ENCODE measurements around the gene TMEFF2.
"Not testable (repeated sequence)": the region's sequence is repeated elsewhere in the genome, so short reads cannot be mapped to it uniquely, and the experiment has no call there.

The TMEFF2 gene

DNA sequence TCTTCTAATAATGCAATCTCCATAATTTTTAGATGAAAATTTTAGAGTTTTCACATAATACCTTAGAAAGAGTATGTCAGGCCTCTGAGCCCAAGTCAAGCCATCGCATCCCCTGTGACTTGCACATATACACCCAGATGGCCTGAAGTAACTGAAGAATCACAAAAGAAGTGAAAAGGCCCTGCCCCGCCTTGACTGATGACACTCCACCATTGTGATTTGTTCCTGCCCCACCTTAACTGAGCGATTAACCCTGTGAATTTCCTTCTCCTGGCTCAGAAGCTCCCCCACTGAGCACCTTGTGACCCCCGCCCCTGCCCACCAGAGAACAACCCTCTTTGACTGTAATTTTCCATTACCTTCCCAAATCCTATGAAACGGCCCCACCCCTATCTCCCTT is 64.4 kb downstream of the TMEFF2 start:
- DNase-seq (ENCODE audit: low read depth, low spot score) = not testable (repeated sequence)

DNA sequence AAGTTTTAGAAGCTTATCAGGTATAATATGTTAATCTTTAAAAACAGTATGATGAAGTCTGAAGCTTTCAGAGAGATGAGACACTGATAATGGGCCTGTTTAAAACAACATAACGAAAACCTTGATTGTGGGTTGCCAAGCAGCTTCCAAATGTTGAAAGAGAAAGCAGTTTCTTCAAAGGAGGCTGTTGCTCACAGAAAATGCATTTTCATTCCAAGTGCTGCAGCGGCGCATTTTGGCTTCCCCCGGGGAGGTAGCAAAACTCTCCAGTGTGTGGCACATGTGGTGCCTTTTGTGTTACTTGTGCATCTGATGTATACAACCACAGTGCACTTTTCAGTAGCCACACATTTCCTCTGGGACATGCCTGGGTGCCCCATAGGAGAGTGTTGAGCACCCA is 66.1 kb downstream of the TMEFF2 start:
- no peak for DNase-seq (ENCODE audit: low read depth, low spot score)

DNA sequence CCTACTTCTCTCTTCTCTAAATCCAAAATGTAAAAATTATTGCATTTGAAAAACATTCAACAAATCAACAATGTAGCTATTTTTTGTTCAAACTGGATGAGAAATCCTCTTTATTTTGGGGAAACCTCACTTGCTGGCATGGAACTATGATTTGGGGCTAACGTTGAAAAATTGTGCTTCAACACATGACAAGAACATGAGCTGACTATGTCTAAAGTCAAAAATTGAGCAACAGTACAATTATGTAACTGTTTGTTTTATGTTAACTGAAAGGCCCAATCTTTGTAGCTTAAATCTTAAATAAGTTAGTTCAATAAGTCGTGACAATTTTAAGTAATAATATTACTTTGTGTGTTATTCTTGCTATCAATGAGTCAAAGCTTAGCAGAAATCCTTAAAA is 67.3 kb downstream of the TMEFF2 start:
- no peak for DNase-seq (ENCODE audit: low read depth, low spot score)

DNA sequence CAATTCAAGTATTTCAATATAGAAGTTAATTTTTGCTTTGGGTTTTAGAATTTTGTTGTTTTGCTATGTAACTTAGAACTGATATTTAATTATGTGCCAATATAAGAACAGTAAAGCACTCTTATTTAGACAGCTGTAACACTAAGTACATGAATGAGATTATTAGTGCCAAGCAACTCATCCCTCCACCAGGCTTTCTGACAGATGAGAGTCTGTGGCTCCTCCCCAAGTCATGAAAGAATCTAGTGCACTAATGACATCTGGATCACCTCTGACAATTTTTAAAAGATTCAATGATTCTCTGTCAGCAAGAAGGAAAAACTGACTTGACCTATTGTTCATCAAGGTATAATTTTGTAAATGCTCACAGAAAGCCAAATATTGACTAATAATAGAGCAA is 67.8 kb downstream of the TMEFF2 start:
- DNase-seq (ENCODE audit: low read depth, low spot score) = no peak

DNA sequence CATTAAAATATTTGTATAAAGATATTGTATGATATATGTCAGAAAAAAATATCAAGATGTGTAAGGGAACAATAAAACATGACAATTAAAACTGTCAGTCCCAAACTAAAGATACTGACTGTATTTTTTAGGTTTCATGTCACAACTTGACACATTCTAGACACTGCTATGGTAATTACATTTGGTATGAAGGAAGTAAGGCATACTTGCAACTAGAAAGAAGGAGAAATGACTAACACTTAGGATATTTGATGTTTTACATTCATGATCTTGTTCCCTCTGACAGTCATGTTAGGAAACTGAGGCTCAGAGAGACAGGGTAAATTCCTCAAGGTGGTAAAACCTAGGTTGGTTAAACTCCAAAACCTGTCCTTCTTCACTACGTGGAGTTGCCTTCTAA is 68.3 kb downstream of the TMEFF2 start:
- no peak for DNase-seq (ENCODE audit: low read depth, low spot score)

DNA sequence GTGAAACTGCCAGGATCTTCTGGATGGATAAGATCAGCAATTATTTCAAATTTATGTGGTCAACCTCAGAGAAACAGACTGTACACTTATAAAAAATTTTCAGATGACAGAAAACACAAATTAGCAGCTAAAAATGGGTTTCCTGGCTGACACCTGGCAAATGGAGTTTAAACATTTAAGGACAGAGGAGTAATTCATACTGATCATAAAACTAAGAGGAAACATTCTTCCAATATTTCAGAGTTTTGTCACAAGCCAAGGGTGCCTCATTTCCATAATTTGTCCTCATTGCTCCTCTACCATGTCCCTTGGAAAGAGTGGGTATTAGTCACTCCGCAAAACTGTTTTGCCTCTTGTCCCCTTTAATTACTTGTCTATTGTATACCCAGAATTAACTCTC is 70.2 kb downstream of the TMEFF2 start:
- no peak for DNase-seq (ENCODE audit: low read depth, low spot score)

DNA sequence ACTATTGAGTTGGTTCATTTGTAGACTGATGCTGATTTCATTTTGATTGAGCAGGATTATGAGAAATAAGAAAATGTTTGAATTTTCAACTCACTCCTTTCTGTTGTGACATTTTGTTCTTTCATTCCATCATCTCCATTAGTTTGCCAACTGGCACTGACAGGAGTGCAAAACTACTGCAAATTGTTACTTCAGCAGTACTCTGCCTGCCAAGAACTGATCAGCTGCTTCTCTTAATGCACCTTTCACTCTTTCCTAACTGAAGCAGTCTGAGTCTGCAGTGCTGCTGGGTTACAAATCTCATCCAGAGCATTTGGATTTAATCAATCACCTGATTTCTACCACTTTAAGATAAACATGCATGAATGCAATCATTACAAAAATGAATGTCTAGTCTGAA is 70.9 kb downstream of the TMEFF2 start:
- no peak for DNase-seq (ENCODE audit: low read depth, low spot score)

DNA sequence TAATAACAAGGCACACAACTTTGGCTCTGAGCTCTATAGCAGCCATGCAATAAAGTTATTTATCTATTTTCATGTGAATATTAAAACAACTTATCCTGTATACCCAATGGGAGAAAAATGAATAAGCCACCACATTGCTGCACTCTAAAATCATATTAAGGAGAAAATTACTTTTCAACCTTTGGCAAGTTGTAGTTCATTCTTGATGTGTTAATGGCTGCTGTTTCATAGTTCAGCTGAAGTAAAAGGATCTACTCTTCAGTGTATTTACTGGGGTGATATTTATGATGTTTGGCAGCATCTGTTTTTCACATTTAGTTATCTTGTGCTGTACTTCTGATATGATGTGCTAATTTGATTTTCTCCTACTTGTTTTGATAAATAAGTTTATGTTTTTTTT is 71.8 kb downstream of the TMEFF2 start:
- DNase-seq (ENCODE audit: low read depth, low spot score) = no peak

DNA sequence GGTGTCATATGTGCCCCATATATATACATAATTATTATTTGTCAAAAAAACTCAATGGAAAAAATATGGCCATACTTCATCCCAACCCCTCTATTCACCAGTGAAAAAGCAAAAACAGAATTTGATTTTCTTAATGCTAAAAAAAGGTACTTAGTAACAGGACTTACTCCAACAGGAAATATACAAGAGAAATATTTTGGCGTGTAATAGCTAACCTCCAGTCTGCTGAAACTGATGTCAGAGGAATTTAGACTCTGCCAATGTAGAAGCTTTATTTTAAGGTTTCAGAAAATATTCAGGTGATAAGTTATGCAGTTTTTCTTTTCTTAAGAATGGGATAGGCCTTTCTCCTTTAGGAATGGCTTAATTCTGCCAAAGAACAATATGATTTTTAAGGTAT is 72.6 kb downstream of the TMEFF2 start:
- DNase-seq (ENCODE audit: low read depth, low spot score) = no peak

DNA sequence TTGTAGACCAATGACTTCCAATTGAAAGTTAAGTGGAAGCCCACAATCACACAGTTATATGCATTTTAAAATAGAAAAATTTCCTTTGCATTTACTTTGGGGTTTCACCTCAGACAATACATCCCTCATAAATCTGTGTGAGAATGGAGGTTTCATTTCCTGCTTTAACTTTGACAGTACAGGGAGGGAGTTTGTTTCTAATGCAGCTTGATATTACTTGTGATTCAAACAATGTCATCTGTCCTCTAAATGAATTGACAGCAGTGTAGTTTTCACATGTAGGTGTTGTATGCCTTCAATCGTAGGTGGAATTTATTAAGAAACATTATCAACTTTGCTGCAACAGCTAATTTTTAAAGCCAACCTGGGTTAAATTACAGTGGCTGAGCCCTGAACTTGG is 75.2 kb downstream of the TMEFF2 start:
- DNase-seq (ENCODE audit: low read depth, low spot score) = no peak

DNA sequence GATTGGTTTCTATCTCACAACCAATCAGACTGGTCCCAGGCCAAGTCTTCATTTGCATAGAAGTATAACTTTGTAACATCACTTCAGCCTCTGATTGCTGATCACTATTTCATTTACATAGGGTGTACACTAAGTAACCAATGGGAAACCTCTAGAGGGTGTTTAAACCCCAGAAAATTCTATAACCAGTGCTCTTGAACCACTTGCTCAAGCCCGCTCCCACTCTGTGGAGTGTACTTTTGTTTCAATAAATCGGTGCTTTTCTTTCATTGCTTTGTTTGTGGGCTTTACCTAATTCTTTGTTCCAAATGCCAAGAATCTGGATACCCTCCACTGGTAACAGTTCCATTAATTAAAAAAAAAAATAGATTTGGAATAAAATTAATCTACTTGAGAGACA is 77.0 kb downstream of the TMEFF2 start:
- DNase-seq (ENCODE audit: low read depth, low spot score) = no peak

DNA sequence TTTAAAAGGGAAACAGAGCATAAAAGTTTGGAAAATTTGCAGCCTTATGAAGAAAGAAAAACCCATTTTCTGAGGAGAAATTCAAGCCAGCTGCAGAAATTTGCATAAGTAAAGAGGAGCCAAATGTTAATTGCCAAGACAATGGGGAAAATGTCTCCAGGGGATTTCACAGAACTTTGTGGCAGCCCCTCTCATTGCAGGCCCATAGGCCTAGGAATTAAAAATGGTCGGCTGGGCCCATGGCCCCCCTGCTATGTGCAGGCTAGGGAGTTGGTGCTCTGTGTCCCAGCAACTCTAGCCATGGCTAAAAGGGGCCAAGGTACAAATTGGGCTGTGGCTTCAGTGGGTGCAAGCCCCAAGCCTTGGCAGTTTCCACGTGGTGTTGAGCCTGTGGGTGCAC is 83.2 kb downstream of the TMEFF2 start:
- not testable (repeated sequence) for DNase-seq (ENCODE audit: low read depth, low spot score)

DNA sequence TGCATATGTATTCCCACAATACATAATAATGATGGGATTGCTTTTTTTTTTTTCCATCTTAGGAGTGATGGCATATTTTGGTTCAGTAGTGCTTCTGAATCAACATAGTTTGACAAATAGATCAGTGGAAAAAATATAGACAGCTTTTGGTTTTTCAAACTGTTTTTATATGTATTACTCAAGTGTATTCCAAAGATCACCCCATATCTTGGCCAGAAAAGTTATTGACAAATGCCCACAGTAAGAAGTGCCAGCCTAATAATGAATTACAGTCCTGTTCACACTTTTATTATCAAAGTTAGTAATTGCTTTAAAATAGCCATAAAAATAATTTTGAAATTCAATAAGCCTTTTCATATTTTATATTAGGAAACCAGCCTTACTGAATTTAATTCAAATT is 95.0 kb downstream of the TMEFF2 start:
- no peak for DNase-seq (ENCODE audit: low read depth, low spot score)

DNA sequence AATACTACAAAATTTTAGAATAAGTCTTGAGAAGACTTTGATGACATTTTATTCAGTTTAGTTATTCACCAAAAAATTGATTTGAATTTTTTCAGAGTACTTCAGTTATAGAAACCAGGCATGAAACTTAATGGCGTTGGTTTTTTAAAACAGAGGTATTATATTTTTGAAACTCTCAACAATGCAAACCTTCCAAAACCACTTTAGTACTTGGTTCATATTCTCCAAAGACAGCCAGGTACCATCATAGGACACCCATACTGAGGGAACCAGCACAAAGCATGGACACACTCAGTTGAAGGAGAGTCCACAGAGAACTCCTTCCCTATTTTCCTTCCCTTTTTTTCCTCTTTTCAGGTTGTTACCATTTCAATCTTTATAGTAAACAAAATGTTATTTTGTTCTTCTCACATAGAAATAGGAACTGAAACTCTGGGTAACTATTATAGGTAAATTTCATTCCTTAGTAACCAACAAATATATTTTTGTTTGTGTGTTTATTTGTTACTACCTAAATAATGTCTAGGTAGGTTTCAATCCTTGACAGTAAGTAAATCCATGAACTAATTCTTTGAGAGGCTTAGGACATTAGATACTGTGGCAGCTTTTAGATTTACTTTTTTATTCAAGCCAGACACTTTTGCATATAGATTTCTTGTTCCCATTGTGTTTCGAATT is 95.8 kb downstream of the TMEFF2 start:
- no peak for DNase-seq (ENCODE audit: low read depth, low spot score)

DNA sequence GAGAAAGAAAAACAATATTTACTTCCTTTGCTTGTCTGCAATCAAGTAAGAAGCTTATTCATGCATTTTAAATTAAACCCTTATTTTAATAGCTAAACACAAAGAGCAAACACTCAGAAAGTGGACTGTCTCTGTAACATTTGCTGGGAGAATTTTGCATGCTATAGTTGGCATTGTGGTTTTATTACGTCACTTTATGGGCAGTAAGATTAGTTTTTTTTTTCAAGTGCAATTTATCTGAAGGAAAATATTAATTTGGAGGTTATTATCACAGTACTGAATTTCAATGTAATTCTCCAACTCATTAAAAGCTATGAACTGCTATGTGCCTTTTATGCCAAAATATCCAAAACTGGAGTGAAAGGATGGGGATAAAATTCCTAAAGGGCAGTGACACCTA is 103.3 kb downstream of the TMEFF2 start:
- DNase-seq (ENCODE audit: low read depth, low spot score) = no peak

DNA sequence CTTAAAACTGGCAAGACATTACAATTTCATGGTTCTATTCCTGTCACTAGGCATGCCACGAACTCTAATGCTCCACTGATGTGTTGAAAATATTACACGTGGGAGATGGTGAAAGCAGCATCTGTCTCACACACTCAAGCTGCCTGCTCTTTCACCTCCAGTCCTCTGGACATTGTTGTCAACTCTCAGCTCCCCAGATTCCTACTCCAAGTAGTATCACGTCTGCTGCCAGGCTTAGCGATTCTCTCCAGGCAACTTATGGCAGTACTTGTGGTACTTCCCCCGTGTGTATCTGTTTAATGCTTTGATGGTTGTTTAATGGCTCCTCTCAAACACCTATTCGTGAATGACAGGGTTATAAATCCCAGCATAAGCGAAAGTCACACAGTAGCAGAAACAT is 103.8 kb downstream of the TMEFF2 start:
- no peak for DNase-seq (ENCODE audit: low read depth, low spot score)

DNA sequence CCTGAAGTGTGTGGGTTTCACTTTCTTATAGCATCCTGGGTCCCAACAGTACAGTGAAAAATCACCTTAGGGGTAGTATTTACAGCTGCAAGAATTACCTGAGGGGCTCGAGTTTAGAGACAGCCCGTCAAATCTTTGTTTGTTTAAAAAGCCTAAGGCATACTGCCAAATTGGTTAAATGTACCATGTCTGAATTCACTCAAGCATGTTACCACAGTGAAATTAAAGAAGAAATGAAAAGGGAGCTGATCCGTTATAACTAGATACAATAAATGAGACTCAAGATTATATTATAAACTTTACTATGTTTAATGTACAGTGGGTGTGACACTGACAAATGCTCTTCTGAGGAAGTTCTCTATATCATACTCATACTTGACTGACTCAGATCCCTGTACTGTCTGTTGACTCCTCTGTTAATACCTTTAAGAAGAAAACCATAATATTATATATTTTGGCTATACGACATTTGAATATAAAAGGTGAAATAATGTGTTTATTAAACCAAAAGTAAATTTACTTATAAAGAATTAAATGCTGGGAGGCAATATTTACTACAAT is 107.3 kb downstream of the TMEFF2 start:
- no peak for DNase-seq (ENCODE audit: low read depth, low spot score)

DNA sequence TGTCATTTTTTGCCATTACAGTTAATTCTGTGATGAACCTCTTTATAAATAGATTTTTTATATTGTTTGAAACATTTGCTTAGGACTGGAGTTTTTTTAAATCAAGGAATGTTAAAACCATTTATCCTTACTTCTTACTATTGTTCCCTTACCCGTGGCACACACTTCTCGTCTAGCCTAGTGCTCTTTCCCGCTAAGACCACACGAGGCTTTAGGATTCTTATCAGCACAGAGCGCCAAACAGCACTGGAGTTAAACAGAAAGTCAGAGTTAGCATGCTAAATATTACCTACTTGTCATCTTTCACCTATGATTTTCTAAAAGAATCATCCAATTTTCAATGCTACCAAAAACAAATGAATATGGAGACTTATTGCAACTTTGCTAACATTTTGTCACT is 112.6 kb downstream of the TMEFF2 start:
- no peak for DNase-seq (ENCODE audit: low read depth, low spot score)

DNA sequence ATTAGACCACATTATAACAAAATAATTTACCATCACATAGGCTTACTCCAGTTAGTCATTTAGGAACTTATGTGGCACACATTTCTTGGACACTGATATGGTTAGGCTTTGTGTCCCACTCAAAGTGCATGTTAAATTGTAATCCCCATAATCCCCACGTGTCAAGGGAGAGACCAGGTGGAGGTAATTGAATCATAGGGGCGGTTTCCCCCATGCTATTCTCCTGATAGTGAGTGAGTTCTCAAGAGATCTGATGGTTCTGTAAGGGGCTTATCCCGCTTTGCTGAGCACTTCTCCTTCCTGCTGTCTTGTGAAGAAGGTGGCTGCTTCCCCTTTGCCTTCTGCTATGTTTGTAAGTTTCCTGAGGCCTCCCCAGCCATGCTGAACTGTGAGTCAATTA is 114.6 kb downstream of the TMEFF2 start:
- DNase-seq (ENCODE audit: low read depth, low spot score) = not testable (repeated sequence)

DNA sequence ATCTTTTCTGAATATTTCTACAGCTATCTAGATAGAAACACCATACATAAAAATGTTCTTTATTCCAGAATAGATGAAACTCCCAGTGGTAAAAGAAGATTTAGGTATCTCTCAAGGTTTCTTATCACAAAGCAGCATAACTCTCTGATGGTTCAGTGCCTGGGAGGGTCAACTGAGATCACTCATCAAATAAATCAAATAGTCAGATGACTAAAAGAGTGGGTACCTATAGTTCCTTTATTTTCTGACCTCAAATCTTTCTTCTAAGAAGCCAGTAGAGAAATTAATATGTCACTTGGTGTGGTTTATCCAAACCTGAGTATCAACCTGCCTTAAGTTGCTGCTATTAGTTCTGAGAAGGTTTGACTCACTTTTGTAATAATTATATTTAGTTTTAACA is 120.9 kb downstream of the TMEFF2 start:
- DNase-seq (ENCODE audit: low read depth, low spot score) = no peak

DNA sequence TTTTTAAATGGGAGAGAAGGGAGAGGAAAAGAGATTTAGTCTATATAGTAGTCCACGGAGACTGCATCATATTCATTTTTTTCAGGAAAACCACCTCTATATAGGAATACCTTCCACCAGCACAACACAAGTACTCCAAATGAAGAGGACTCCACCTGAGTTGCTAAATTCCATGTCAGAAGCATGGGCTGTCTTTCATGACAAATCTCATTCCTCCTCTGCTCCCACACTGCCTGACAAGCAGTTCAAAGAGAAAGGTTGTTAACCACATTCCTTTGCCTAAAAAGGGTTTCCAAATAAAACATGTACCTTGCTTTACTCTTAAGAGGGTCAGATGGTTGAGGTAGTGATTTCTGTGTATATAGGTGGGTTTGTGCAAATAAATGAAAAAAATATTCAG is 122.0 kb downstream of the TMEFF2 start:
- no peak for DNase-seq (ENCODE audit: low read depth, low spot score)

DNA sequence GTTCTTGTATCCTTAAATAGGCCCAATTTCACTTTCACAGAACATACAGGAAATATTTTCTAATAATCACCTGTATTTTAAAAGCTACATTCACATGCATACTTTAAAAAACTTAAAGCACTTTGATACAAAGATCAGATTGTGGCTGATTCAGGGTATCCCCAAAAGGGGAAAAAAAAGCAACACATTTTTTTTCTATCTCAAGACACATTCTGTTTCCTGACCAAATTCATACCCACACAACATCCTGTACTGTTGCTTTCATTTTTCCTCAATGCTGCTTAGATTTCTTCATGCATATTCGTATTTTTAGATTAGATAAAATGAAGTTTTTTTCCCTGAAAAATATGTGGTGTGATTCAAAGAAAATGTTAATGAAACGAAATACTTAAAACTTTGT is 122.5 kb downstream of the TMEFF2 start:
- DNase-seq (ENCODE audit: low read depth, low spot score) = no peak

DNA sequence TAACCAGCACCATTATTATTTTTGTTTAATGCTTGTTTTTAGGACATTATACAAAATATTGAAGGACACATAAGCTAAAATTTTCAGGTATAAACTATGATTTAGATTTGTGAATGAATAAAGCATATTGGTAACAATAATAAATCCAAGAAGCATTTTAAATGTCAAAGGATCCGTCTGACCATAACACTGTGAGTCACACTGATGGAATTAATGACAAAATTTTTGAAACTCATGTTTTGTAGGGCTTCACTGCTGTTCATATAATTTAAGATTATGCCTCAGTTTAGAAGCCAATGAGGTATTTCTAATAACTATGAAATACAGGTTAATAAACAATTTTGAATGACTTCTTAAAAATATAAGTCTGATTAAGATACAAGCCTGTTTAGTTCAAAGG is 124.6 kb downstream of the TMEFF2 start:
- no peak for DNase-seq (ENCODE audit: low read depth, low spot score)

DNA sequence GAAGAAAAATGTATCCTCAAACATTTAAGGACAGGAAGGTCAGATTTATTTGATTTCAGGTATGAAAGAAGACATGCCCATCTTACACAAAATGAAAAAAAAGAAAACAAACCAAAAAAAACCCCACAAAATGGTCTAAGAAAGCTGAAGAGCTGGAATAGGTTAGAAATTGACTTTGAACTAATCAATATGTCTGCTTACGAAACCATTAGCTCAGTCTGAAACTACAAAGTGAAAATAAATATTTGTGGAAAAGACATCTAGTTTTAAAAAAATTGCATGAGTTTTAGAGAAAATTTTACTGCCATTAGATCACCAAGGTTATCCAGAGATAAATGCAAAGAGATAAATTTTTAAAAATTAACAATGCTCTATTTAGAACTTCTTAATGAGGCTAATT is 125.3 kb downstream of the TMEFF2 start:
- DNase-seq (ENCODE audit: low read depth, low spot score) = no peak
